ENCODE measurements around the gene HK1. TPM values are rescaled to one million over a fixed set of nuclear protein-coding genes. Genes with fewer than 3 reads are reported as not detected.

Gene HK1
- total and polyA plus RNA-seq, 12 donors = 18.4 to 79.3 (median 45.1) TPM

- Histone ChIP-seq H3K4me1 (replicated peaks in 1 of 2) (no peaks in the 10 kb centered on the region), H3K4me3 (no peak overlapping the region), H3K9me3 (replicated peaks in 1 of 3) (no peaks in the 10 kb centered on the region), H3K27ac (no peak overlapping the region), H3K36me3 (replicated peaks in 1 of 2) (no peaks in the 10 kb centered on the region), H3K27me3 (no peaks in the 10 kb centered on the region)
- TF ChIP-seq CTCF (IDR thresholded peaks at IDR 0.05) = no peak
- TF ChIP-seq POLR2A (IDR thresholded peaks at IDR 0.05) = no peak
- DNase-seq = no peak
- intact Hi-C loops (cut with DNase I) = no loop called here
- WGBS, 4 donors = 87 to 95% (median 88%) methylated on average over 1 of the region's 1 CpG
Observed at GRCh38 chr10:69272624-69273023, 5.7 kb upstream of the HK1 start.

- intact Hi-C loops (cut with DNase I) = no loop called here
- DNase-seq = no peak
- peaks cover 0 to 5% of the 10 kb centered on the region in 2 donors for H3K4me1 ChIP-seq (replicated peaks in 1 of 2)
- H3K9me3 ChIP-seq (replicated peaks in 1 of 3) = no peaks in the 10 kb centered on the region
- no peak overlapping the region for H3K4me3 ChIP-seq
- WGBS, 4 donors = 89 to 97% (median 94%) methylated on average over 1 of the region's 1 CpG
- H3K27ac ChIP-seq = no peak overlapping the region
- no peak for TF ChIP-seq POLR2A (IDR thresholded peaks at IDR 0.05)
- no peak for TF ChIP-seq CTCF (IDR thresholded peaks at IDR 0.05)
- no peaks in the 10 kb centered on the region for H3K36me3 ChIP-seq (replicated peaks in 1 of 2)
- H3K27me3 ChIP-seq = no peaks in the 10 kb centered on the region
Observed at GRCh38 chr10:69275444-69275843, 2.9 kb upstream of the HK1 start.

- H3K9me3 ChIP-seq (replicated peaks in 1 of 3) = no peaks in the 10 kb centered on the region
- 85 to 91% (median 89%) methylated on average over 6 of the region's 6 CpGs for WGBS, 4 donors
- no peak for DNase-seq
- TF ChIP-seq CTCF (IDR thresholded peaks at IDR 0.05) (no peak), POLR2A (IDR thresholded peaks at IDR 0.05) (no peak)
- peaks cover 0 to 5% of the 10 kb centered on the region in 2 donors for H3K4me1 ChIP-seq (replicated peaks in 1 of 2)
- H3K36me3 ChIP-seq (replicated peaks in 1 of 2) = no peaks in the 10 kb centered on the region
- H3K27me3 ChIP-seq = no peaks in the 10 kb centered on the region
- H3K27ac ChIP-seq = no peak overlapping the region
- intact Hi-C loops (cut with DNase I) = no loop called here
- no peak overlapping the region for H3K4me3 ChIP-seq
Observed at GRCh38 chr10:69276503-69276902, 1.8 kb upstream of the HK1 start.

GRCh38 chr10:69279110-69279509 is 814 bp downstream of the HK1 start:
- intact Hi-C loops (cut with DNase I) = no loop called here
- H3K36me3 ChIP-seq (replicated peaks in 1 of 2) = no peaks in the 10 kb centered on the region
- no peaks in the 10 kb centered on the region for H3K27me3 ChIP-seq
- H3K4me1 ChIP-seq (replicated peaks in 1 of 2) = peaks cover 0 to 5% of the 10 kb centered on the region in 2 donors
- no peak for TF ChIP-seq CTCF (IDR thresholded peaks at IDR 0.05)
- TF ChIP-seq POLR2A (IDR thresholded peaks at IDR 0.05) = no peak
- H3K27ac ChIP-seq = peak overlapping the region in 2 of 5 donors; percentile 35 to 45
- H3K4me3 ChIP-seq = no peak overlapping the region
- DNase-seq = no peak
- 84 to 93% (median 85%) methylated on average over 2 of the region's 2 CpGs for whole genome bisulfite sequencing, 4 donors
- H3K9me3 ChIP-seq (replicated peaks in 1 of 3) = no peaks in the 10 kb centered on the region

Data from adrenal gland (tissue), 12 donors.